Neural progenitor cell (in vitro differentiated cells): ENCODE results near the gene HACE1.

Experiments
- CTCF ChIP-seq: fragments of 200-600 bp; sonication (generic); IDR thresholded peaks from 2 replicates; pipeline ENCODE4 v1.5.1; 2017; ENCODE audit warnings: antibody characterized with exemption, mild to moderate bottlenecking
- EZH2phosphoT487 ChIP-seq: fragments of 200-600 bp; sonication (generic); IDR thresholded peaks from 2 replicates; pipeline ENCODE4 v1.6.1; 2017; ENCODE audit warnings: antibody characterized with exemption

- TF ChIP-seq CTCF, result no peak
- no peak for TF ChIP-seq EZH2phosphoT487
These were observed 106.5 kb downstream of the HACE1 start for GRCh38 chr6:104753251-104753650.
